CD8-positive, alpha-beta memory T cell (primary cell): Measurements from ENCODE around the gene ST3GAL5. TPM values are rescaled to one million over a fixed set of nuclear protein-coding genes. Genes with fewer than 3 reads are reported as not detected.

Experiments
- CTCF ChIA-PET: fragments of 350-600 bp; sonication (Branson Sonifier 250); formaldehyde crosslinking; loops from one replicate; lab custom pipeline; 2021; ENCODE audit warnings: antibody characterized with exemption; lab: Charles Lee
- POLR2A ChIA-PET: fragments of 350-600 bp; sonication (Branson Sonifier 250); formaldehyde crosslinking; loops from one replicate; lab custom pipeline; 2021; ENCODE audit warnings: antibody characterized with exemption; lab: Charles Lee
- DNase-seq, 5 donors: peaks; one replicate each; pipeline versions ENCODE4 v3.0.0 to v3.0.0-alpha.2; 2020 to 2022; ENCODE audit warnings: mixed read lengths in 1 of 5
- H3K27ac ChIP-seq: one replicate; pipeline ENCODE4 v1.7.0; 2013; ENCODE audit warnings: low read depth, mild to moderate bottlenecking, low read length, moderate library complexity
- H3K27me3 ChIP-seq: 2 replicates; pipeline ENCODE4 v1.7.0; 2013; ENCODE audit warnings: low read length, mild to moderate bottlenecking; ENCODE audit not compliant: insufficient read depth, poor library complexity, severe bottlenecking
- H3K36me3 ChIP-seq: 2 replicates; pipeline ENCODE4 v1.7.0; 2013; ENCODE audit warnings: mild to moderate bottlenecking, low read length, moderate library complexity; ENCODE audit not compliant: insufficient read depth
- H3K4me1 ChIP-seq: 2 replicates; pipeline ENCODE4 v1.7.0; 2013; ENCODE audit warnings: mild to moderate bottlenecking, low read length, moderate library complexity; ENCODE audit not compliant: insufficient read depth
- H3K4me3 ChIP-seq: 2 replicates; pipeline ENCODE4 v1.7.0; 2013; ENCODE audit warnings: mild to moderate bottlenecking, low read length
- H3K9me3 ChIP-seq: 2 replicates; pipeline ENCODE4 v1.7.0; 2013; ENCODE audit warnings: mild to moderate bottlenecking, low read length
- H3K27ac Mint-ChIP-seq, 8 donors: one replicate each; pipeline ENCODE4 v1.8.0; 2020 to 2021; ENCODE audit warnings: mixed read lengths in 8 of 8, mild to moderate bottlenecking in 6 of 8, inconsistent platforms in 3 of 8, moderate library complexity in 3 of 8
- H3K27me3 Mint-ChIP-seq, 2 donors: one replicate each; pipeline ENCODE4 v1.8.0; 2020 to 2021; ENCODE audit warnings: mixed read lengths in 2 of 2, mild to moderate bottlenecking in 1 of 2, moderate library complexity in 1 of 2
- H3K36me3 Mint-ChIP-seq, 3 donors: one replicate each; pipeline ENCODE4 v1.8.0; 2020 to 2021; ENCODE audit warnings: mixed read lengths in 3 of 3, inconsistent platforms in 1 of 3, mild to moderate bottlenecking in 1 of 3
- H3K4me1 Mint-ChIP-seq, 3 donors: one replicate each; pipeline ENCODE4 v1.8.0; 2020 to 2021; ENCODE audit warnings: mixed read lengths in 3 of 3, inconsistent platforms in 1 of 3, mild to moderate bottlenecking in 1 of 3
- H3K4me3 Mint-ChIP-seq, 7 donors: one replicate each; pipeline ENCODE4 v1.8.0; 2020 to 2021; ENCODE audit warnings: mixed read lengths in 7 of 7, mild to moderate bottlenecking in 6 of 7, moderate library complexity in 4 of 7, inconsistent platforms in 2 of 7
- H3K9me3 Mint-ChIP-seq, 5 donors: one replicate each; pipeline ENCODE4 v1.8.0; 2020 to 2022; ENCODE audit warnings: mixed read lengths in 5 of 5, mild to moderate bottlenecking in 3 of 5, moderate library complexity in 2 of 5, inconsistent platforms in 1 of 5
- polyA plus RNA-seq: library from polyadenylated mRNA; unstranded; fragments of 300-500 nt; fragmentation: Illumina TruSeq; gene quantifications from one replicate; pipeline ENCODE4 v1.2.3, GENCODE V29; 2021
- total RNA-seq, 2 experiments: library from RNA; stranded (reverse); gene quantifications; one replicate each; pipeline ENCODE4 v1.2.3, GENCODE V29; 2021

Gene ST3GAL5
- total and polyA plus RNA-seq, 3 experiments from 2014 or later, result 11.1 to 21.8 (median 11.2) TPM

GRCh38 chr2:85787282-85787980 lies 101.4 kb downstream of the ST3GAL5 start:
- Mint-ChIP-seq H3K9me3 (no peaks in the 10 kb centered on the region), H3K4me1 (peaks cover 0 to 3% (median 2%) of the 10 kb centered on the region in 3 donors), H3K27ac (no peak overlapping the region), H3K4me3 (no peak overlapping the region), H3K36me3 (peaks cover 0 to 1% (median 0%) of the 10 kb centered on the region in 3 donors), H3K27me3 (peaks cover 1 to 18% of the 10 kb centered on the region in 2 donors)
- CTCF ChIA-PET, result no interaction called here
- peak in 1 of 5 donors; percentile 34 for DNase-seq
- H3K9me3 ChIP-seq, result no peaks in the 10 kb centered on the region
- POLR2A ChIA-PET, result interaction anchor here (0.6 kb wide), 1 partner anchor 8 kb away, joined by 3 read pairs; no protein-coding TSS in a partner anchor
- no peak overlapping the region for H3K27ac ChIP-seq
- H3K4me1 ChIP-seq, result no peaks in the 10 kb centered on the region
- no peaks in the 10 kb centered on the region for H3K27me3 ChIP-seq
- no peaks in the 10 kb centered on the region for H3K36me3 ChIP-seq
- H3K4me3 ChIP-seq, result no peak overlapping the region

Other genes starting within 250 kb of the ST3GAL5 start
- not detected for gene SFTPB, start 220.8 kb downstream of the ST3GAL5 start, total RNA-seq
- not detected for gene SFTPB, start 220.8 kb downstream of the ST3GAL5 start, polyA plus RNA-seq
- gene GNLY, start 194.6 kb downstream of the ST3GAL5 start, total RNA-seq, result 1 to 10 TPM; 7.7 to 9.0 TPM
- 953 TPM for gene GNLY, start 194.6 kb downstream of the ST3GAL5 start, polyA plus RNA-seq
- not detected for gene ATOH8, start 135.0 kb downstream of the ST3GAL5 start, total RNA-seq
- not detected for gene ATOH8, start 135.0 kb downstream of the ST3GAL5 start, polyA plus RNA-seq
- gene POLR1A, start 216.9 kb upstream of the ST3GAL5 start, total RNA-seq, result 10 to 100 TPM; 60.3 to 63.3 TPM
- 4.8 TPM for gene POLR1A, start 216.9 kb upstream of the ST3GAL5 start, polyA plus RNA-seq
- gene PTCD3, start 217.2 kb upstream of the ST3GAL5 start, total RNA-seq, result 100 to 1,000 TPM; 140 to 155 TPM
- gene PTCD3, start 217.2 kb upstream of the ST3GAL5 start, polyA plus RNA-seq, result 44.1 TPM